K562 (cell line): ENCODE data around the gene CETN2. TPM values are rescaled to one million over a fixed set of nuclear protein-coding genes. Genes with fewer than 3 reads are reported as not detected.

Source experiments
- ATAC-seq: fragments of 200-7000 bp; cut with Tn5 transposase; 3 replicates; pipeline ENCODE4 v1.9.1; 2020; ENCODE audit warnings: moderate library complexity
- BruUV-seq: library from RNA; stranded (reverse); fragments of 400-500 nt; replicated peaks from 2 replicates; lab custom pipeline; 2021; lab: Mats Ljungman, UMichigan
- CTCF ChIA-PET: fragments of 300-600 bp; formaldehyde crosslinking; extraction: SDS; loops from one replicate; lab custom pipeline; 2021; ENCODE audit warnings: low intra/inter-chr PET ratio; lab: Yijun Ruan, JAX
- POLR2A ChIA-PET: fragments of 300-600, 350-650 bp; sonication (Branson Sonifier 250); formaldehyde crosslinking; extraction: SDS; loops from one replicate; lab custom pipeline; 2021; ENCODE audit warnings: antibody characterized with exemption, inconsistent platforms; lab: Yijun Ruan, JAX
- DNase-seq, 4 experiments: peaks; one replicate each; pipeline versions ENCODE4 v3.0.0 to v3.0.0-alpha.2; 2011 to 2018; ENCODE audit warnings: low spot score in 3 of 4, mixed read lengths in 3 of 4; ENCODE audit errors: extremely low read depth in 1 of 4
- FAIRE-seq: peaks from 2 replicates; lab custom pipeline; 2011; peaks lifted over from hg19 to GRCh38; lab: Jason Lieb, UNC
- H2AFZ ChIP-seq: 2 replicates; pipeline ENCODE4 v1.6.0; 2011; ENCODE audit warnings: low read depth, low read length, control low read depth, inconsistent platforms
- H3K27ac ChIP-seq: fragments of 200-600 bp; 3 replicates; pipeline ENCODE4 v1.8.0; 2011; ENCODE audit warnings: low read depth, mild to moderate bottlenecking, control low read depth, inconsistent platforms, low read length, moderate library complexity, mixed read lengths; ENCODE audit errors: extremely low read depth
- H3K27me3 ChIP-seq, 2 experiments: fragments of 300-600 bp in 1 of 2; 2 replicates in 1 of 2; 3 replicates in 1 of 2; pipeline versions ENCODE4 v1.6.0 to v1.8.0; 2011; ENCODE audit warnings: inconsistent platforms in 2 of 2, low read length in 2 of 2, mild to moderate bottlenecking in 1 of 2, mixed read lengths in 1 of 2, moderate library complexity in 1 of 2; ENCODE audit not compliant: control insufficient read depth in 2 of 2, insufficient read depth in 2 of 2
- H3K36me3 ChIP-seq: fragments of 300-600 bp; 3 replicates; pipeline ENCODE4 v1.8.0; 2011; ENCODE audit warnings: mild to moderate bottlenecking, low read length, inconsistent platforms; ENCODE audit not compliant: control insufficient read depth, insufficient read depth
- H3K4me1 ChIP-seq, 2 experiments: fragments of 200-600 bp in 1 of 2; replicated peaks in 1 of 2; 2 replicates in 1 of 2; 3 replicates in 1 of 2; pipeline versions ENCODE4 v1.5.1 to v1.8.0; 2011; ENCODE audit warnings: inconsistent platforms in 2 of 2, low read length in 2 of 2, mild to moderate bottlenecking in 1 of 2, mixed read lengths in 1 of 2, moderate library complexity in 1 of 2; ENCODE audit not compliant: control insufficient read depth in 2 of 2, insufficient read depth in 2 of 2
- H3K4me2 ChIP-seq: 2 replicates; pipeline ENCODE4 v1.6.1; 2011; ENCODE audit warnings: low read length, control low read depth, inconsistent platforms, mixed read lengths; ENCODE audit not compliant: insufficient read depth
- H3K4me3 ChIP-seq: fragments of 200-600 bp; sonication (generic), shearing (Covaris generic); 2 replicates; pipeline ENCODE4 v1.5.1; 2016; ENCODE audit warnings: control low read depth, inconsistent platforms
- H3K79me2 ChIP-seq: fragments of 200-600 bp; 3 replicates; pipeline ENCODE4 v1.8.0; 2011; ENCODE audit warnings: low read length, inconsistent platforms; ENCODE audit not compliant: control insufficient read depth, insufficient read depth
- H3K9ac ChIP-seq, 2 experiments: 2 replicates each; pipeline versions ENCODE4 v1.6.0 to v1.6.1; 2011; ENCODE audit warnings: low read depth in 2 of 2, low read length in 2 of 2, control low read depth in 1 of 2, inconsistent platforms in 1 of 2, mild to moderate bottlenecking in 1 of 2, mixed read lengths in 1 of 2; ENCODE audit not compliant: insufficient read depth in 1 of 2
- H3K9me1 ChIP-seq: one replicate; pipeline ENCODE4 v1.6.0; 2011; ENCODE audit warnings: inconsistent platforms, mild to moderate bottlenecking, low read length, moderate library complexity; ENCODE audit not compliant: control insufficient read depth, insufficient read depth
- H3K9me3 ChIP-seq: replicated peaks from 2 replicates; pipeline ENCODE4 v1.5.1; 2011; ENCODE audit warnings: low read depth, low read length, inconsistent platforms; ENCODE audit not compliant: control insufficient read depth, insufficient read depth
- H4K20me1 ChIP-seq: replicated peaks from 2 replicates; pipeline ENCODE4 v1.6.1; 2011; ENCODE audit warnings: low read length, inconsistent platforms, mixed read lengths; ENCODE audit not compliant: control insufficient read depth, insufficient read depth
- E2F6 ChIP-seq, 2 experiments: IDR thresholded peaks; 2 replicates each; pipeline ENCODE4 v1.6.1; 2011; ENCODE audit warnings: borderline replicate concordance in 1 of 2, control low read depth in 1 of 2, low read depth in 1 of 2, low read length in 1 of 2, mild to moderate bottlenecking in 1 of 2, mixed read lengths in 1 of 2, moderate library complexity in 1 of 2; ENCODE audit not compliant: insufficient read depth in 1 of 2, insufficient read length in 1 of 2, poor library complexity in 1 of 2, severe bottlenecking in 1 of 2; ENCODE audit errors: extremely low read depth in 1 of 2
- PHB2 ChIP-seq: fragments of 450-650 bp; IDR thresholded peaks from 2 replicates; pipeline ENCODE4 v1.6.1; 2017; ENCODE audit warnings: low read depth
- POLR2G ChIP-seq: fragments of 200-400 bp; formaldehyde crosslinking; IDR thresholded peaks from 2 replicates; pipeline ENCODE4 v1.6.1; 2017; ENCODE audit warnings: low read depth, mild to moderate bottlenecking, antibody characterized with exemption, low read length, moderate library complexity
- SIN3A ChIP-seq, 2 experiments: fragments of 150-350 bp in 1 of 2; IDR thresholded peaks; 2 replicates each; pipeline ENCODE4 v1.6.1; 2011 to 2016; ENCODE audit warnings: borderline replicate concordance in 2 of 2, low read depth in 2 of 2, low read length in 2 of 2, mild to moderate bottlenecking in 2 of 2, moderate library complexity in 2 of 2; ENCODE audit not compliant: control insufficient read depth in 1 of 2
- THRA ChIP-seq: fragments of 450-650 bp; IDR thresholded peaks from 2 replicates; pipeline ENCODE4 v1.6.1; 2017; ENCODE audit warnings: mild to moderate bottlenecking, moderate library complexity
- ZNF609 ChIP-seq: sonication (generic); formaldehyde crosslinking; IDR thresholded peaks from 2 replicates; pipeline ENCODE4 v1.8.1; 2023; ENCODE audit warnings: missing genetic modification reagents, mild to moderate bottlenecking, borderline replicate concordance
- WGBS: fragments of 100-300 bp; shearing (Covaris generic); methylation state at CpG from one replicate; pipeline ENCODE4 v1.1.6; 2016; ENCODE audit warnings: low coverage, mixed read lengths; ENCODE audit not compliant: insufficient coverage; ENCODE audit errors: missing lambda C conversion rate; 5-methylcytosine and 5-hydroxymethylcytosine counted together
- in situ Hi-C: fragments of 300-500 bp; cut with MboI; formaldehyde crosslinking; loops from 4 replicates; pipeline ENCODE4 v1.15.0; 2018; ENCODE audit warnings: inconsistent platforms, mixed read lengths
- intact Hi-C: fragments of 100-400 bp; cut with micrococcal nuclease; formaldehyde crosslinking; loops from 2 replicates; pipeline ENCODE4 v1.14.2; 2022
- polyA plus RNA-seq, 8 experiments: library from polyadenylated mRNA; depleted of rRNA in 4 of 8; stranded (reverse) in 5 of 8; unstranded in 3 of 8; fragments of >200 nt; fragmentation: Nextera tagmentation in 2 of 8; fragmentation: Illumina TruSeq in 1 of 8; extraction: Ambion mirVana in 2 of 8; extraction: Trizol in 1 of 8; gene quantifications; 2 replicates each; pipeline versions ENCODE4 v1.2.1 to v1.2.3, GENCODE V29; 2011 to 2014; ENCODE audit warnings: inconsistent platforms in 1 of 8, missing spikeins in 1 of 8
- total RNA-seq, 7 experiments: library from RNA; depleted of rRNA in 6 of 7; stranded (reverse); fragments of >200 nt in 6 of 7; fragmentation: Illumina TruSeq in 2 of 7; extraction: Trizol in 2 of 7; gene quantifications; 2 replicates each; pipeline versions ENCODE4 v1.2.1 to v1.2.3, GENCODE V29; 2011 to 2021; ENCODE audit warnings: low replicate concordance in 1 of 7

Gene CETN2
- total and polyA plus RNA-seq, 9 of the 15 experiments (the other 6 are each of a cell fraction or from before 2014, with no cell fraction given) = 16.7 to 37.1 (median 27.6) TPM

GRCh38 chrX:152871260-152871659 is 40.7 kb upstream of the CETN2 start:
- H4K20me1 ChIP-seq = no peaks in the 10 kb centered on the region
- no peak overlapping the region for H2AFZ ChIP-seq
- H3K9me1 ChIP-seq = no peaks in the 10 kb centered on the region
- no peak overlapping the region for H3K4me3 ChIP-seq
- FAIRE-seq = no peak
- 70% methylated on average over 6 of the region's 9 CpGs for WGBS
- in situ Hi-C loops = no loop called here
- DNase-seq = no peak
- no peak overlapping the region for H3K4me2 ChIP-seq
- TF ChIP-seq ZNF609 (CRISPR knock-in tag) = no peak
- no peak for TF ChIP-seq SIN3A (IDR thresholded peaks at IDR 0.05; ENCODE audit: borderline replicate concordance in 2 of 2, control insufficient read depth in 1 of 2, low read depth in 2 of 2, low read length in 2 of 2)
- TF ChIP-seq PHB2 = no peak
- 0 out of 2 replicates have a peak, but pooled peaks have one; percentile 12 for TF ChIP-seq POLR2G
- no peak for TF ChIP-seq THRA
- TF ChIP-seq E2F6 (IDR thresholded peaks at IDR 0.05; ENCODE audit: borderline replicate concordance in 1 of 2, extremely low read depth in 1 of 2, insufficient read depth in 1 of 2, insufficient read length in 1 of 2, low read depth in 1 of 2, low read length in 1 of 2, poor library complexity in 1 of 2, severe bottlenecking in 1 of 2) = no peak
- TF ChIP-seq, all 486 proteins: peak for 1
- POLR2A ChIA-PET = interaction anchor here (0.7 kb wide), 1 partner anchor 8 kb away, joined by 3 read pairs; no protein-coding TSS in a partner anchor
- no TSS peak for BruUV-seq
- Histone ChIP-seq H3K27me3 (peaks cover 0 to 15% of the 10 kb centered on the region in 2 experiments; a peak in 3 of 5 replicates), H3K36me3 (peaks cover 37% of the 10 kb centered on the region; the same call in 2 of the 3 replicates), H3K27ac (no peak overlapping the region), H3K9me3 (no peaks in the 10 kb centered on the region), H3K79me2 (no peaks in the 10 kb centered on the region), H3K4me1 (no peaks in the 10 kb centered on the region), H3K9ac (no peak overlapping the region)
- CTCF ChIA-PET = no interaction called here
- intact Hi-C loops = no loop called here
- ATAC-seq = peak; percentile 55
